ENCODE results near the gene EME1.
"Not testable (repeated sequence)": the region's sequence is repeated elsewhere in the genome, so short reads cannot be mapped to it uniquely, and the experiment has no call there.

The EME1 gene, protein sequence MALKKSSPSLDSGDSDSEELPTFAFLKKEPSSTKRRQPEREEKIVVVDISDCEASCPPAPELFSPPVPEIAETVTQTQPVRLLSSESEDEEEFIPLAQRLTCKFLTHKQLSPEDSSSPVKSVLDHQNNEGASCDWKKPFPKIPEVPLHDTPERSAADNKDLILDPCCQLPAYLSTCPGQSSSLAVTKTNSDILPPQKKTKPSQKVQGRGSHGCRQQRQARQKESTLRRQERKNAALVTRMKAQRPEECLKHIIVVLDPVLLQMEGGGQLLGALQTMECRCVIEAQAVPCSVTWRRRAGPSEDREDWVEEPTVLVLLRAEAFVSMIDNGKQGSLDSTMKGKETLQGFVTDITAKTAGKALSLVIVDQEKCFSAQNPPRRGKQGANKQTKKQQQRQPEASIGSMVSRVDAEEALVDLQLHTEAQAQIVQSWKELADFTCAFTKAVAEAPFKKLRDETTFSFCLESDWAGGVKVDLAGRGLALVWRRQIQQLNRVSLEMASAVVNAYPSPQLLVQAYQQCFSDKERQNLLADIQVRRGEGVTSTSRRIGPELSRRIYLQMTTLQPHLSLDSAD

GRCh38 chr17:50372758-50373556, at the start of gene EME1, which contains the start of gene MRPL27:
EME1 (plus strand) TSS chr17:50373229; CDS start chr17:50375209, 1,980 bp downstream.
MRPL27 (minus strand) TSS chr17:50373184; CDS start chr17:50373170, 14 bp downstream.
- FAIRE-seq (peak; percentile 85), DNase-seq (ENCODE audit: insufficient read length, low spot score) (peak; percentile 95)

DNA sequence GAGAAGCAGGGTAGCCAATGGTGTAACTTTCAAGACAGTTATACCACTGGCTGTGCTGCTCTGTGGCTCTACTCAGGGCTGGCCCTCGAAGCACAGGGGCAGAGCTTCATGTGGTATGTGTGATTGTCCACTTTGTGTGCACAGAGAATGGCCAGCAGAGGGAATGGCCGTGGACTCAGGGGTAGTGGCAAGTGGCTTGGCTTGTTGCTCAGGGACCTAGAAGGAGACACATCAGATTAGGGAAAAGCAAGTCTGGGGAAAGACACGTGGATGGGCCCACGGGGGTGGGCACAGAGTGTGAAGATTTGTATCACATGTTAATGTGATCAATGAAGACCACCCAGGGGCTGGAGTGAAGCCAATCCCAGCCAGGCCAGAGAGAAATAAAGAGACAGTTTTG, 47.1 kb upstream of the EME1 start:
- DNase-seq (ENCODE audit: insufficient read length, low spot score) (no peak), FAIRE-seq (no peak)

DNA sequence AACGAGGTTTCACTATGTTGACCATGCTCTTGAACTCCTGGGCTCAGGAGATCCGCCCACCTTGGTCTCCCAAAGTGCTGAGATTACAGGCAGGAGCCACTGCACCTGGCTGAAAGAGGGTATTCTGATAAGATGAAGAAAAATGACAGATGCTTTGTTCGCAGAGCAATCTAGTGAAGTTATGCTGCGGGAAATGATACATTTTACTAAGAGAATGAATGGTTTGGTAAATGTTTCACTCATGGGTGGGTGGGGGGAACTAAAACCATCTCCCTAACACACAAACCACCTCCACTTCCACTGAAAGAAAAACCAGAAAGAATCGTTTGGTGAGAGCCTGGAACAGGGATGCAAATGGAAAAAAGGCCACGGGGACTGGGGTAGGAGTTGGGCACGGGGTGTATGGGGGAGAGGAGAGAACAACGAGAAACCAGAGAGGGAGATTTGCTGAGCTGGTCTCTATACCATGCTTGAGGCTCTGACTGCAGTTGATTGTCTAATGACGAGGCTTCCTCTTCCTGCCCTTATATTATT, 46.1 kb upstream of the EME1 start:
- DNase-seq (ENCODE audit: insufficient read length, low spot score), result no peak
- no peak for FAIRE-seq

GRCh38 chr17:50328363-50329325, 44.4 kb upstream of the EME1 start:
- DNase-seq (ENCODE audit: insufficient read length, low spot score) (no peak), FAIRE-seq (no peak)

- no peak for FAIRE-seq
- no peak for DNase-seq (ENCODE audit: insufficient read length, low spot score)
These were observed 43.3 kb upstream of the EME1 start for GRCh38 chr17:50329716-50330115.

GRCh38 chr17:50330151-50330775, 42.8 kb upstream of the EME1 start:
- FAIRE-seq (peak; percentile 49), DNase-seq (ENCODE audit: insufficient read length, low spot score) (no peak)

DNA sequence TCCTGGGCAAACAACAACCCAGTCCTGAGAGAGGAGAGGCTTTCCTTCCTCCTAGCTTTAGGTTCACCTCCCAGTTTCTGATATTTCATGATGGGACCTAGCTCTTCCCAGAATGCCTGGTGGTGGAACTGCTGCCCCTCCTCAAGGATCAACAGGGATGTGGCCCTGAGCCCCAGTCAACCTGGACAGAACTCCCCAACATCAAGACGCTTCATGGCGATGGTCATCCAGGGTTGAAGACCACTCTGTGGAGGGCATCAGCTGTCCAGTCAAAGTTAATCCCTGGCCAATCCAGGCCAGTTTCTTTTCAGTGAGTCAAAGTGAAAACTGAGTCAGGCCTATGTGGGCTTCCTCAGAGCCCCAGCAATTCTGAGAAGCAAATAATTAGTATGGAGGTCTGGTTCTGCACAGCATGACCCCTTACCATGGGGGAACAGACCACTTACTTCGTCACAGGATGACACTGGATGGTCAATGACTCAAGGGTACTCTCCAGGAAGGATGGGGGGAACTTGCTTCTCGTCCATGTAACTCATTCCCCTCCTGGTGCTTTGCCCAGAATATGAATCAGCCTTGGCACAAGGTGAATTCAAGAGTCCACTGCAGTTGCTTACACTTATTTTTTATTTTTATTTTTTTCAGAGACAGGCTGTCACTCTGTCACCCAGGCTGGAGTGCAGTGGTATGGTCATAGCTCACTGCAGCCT, 41.8 kb upstream of the EME1 start:
- FAIRE-seq, result peak; percentile 13

DNA sequence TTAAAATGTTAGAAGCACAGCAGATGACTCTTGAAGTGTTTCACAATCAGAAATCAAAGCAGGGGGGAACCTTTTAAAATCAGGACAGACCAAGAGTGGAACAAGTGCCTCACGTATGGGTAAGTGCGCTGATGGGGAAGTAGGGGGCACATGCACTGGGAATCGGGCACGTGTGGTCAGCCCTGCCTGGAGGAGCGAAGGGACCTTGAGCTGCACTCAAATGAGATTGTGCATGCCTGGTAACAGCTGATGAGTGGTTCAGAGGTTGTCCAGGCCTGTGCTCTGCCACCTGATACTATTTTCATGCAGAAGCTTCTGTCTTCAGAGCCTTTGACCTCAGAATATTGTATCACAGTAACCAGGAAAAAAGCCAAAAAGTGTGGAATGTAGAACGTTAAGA, 40.8 kb upstream of the EME1 start:
- no peak for FAIRE-seq
- DNase-seq (ENCODE audit: insufficient read length, low spot score), result no peak

More for the DNA sequence above, 41.8 kb upstream of the EME1 start:
- DNase-seq (ENCODE audit: insufficient read length, low spot score), result no peak

GRCh38 chr17:50333291-50334057, 39.6 kb upstream of the EME1 start:
- peak; percentile 65 for FAIRE-seq
- not testable (repeated sequence) for DNase-seq (ENCODE audit: insufficient read length, low spot score)

- FAIRE-seq, result peak; percentile 49
These were observed 35.1 kb upstream of the EME1 start for GRCh38 chr17:50337956-50338355.

GRCh38 chr17:50338645-50339044, 34.4 kb upstream of the EME1 start:
- FAIRE-seq (no peak), DNase-seq (ENCODE audit: insufficient read length, low spot score) (no peak)

More at GRCh38 chr17:50337956-50338355, 35.1 kb upstream of the EME1 start:
- no peak for DNase-seq (ENCODE audit: insufficient read length, low spot score)

DNA sequence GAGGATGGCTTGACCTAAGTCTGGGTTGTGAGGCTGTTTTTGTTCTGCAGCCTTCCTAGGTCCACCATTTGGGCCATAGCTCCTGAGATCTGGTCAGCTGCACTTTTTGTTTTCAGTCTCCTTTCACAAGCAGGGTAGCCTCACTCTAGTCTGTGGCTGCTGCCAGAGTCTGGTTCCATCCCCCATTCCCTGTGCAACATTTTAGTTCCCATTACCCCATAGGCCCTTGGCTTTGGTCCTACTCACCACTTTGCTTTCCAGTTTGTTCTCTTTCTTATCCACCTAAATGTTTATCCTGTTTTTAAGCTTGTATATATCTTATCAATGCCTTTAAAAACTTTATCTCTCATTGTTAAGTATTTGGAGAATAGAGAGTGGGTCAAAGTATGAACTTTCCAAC, 33.6 kb upstream of the EME1 start:
- no peak for FAIRE-seq

DNA sequence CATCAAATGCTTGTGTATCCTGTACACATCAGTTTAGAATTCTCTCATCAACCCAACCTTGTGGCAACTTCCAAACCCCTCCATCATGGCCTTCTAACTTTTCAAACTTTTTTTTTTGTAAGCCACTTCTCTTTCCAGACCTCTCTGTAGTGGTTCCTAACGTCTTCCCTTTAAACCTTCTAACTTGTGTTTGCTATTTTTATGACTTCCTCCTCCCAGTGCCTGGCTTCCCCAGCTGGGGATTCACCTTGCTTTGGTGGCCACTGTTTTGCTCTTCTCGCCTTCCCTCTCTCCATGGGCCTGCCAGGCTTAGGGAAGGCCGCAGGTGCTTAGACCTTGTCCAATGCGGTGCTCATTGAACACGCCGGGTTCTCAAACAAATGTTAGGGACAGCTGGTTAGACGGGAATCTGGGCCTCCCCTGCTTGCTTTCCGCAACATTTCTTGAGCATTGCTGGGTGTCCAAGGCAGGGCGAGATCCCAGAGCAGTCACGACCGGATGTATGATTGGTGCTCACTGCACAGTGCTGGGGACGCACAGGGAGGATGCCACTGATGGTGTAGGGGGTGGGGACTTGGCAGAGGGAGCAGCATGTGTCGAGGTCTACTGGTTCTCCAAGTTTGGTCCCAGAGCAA, 28.2 kb upstream of the EME1 start:
- DNase-seq (ENCODE audit: insufficient read length, low spot score), result no peak

More for the DNA sequence above, 33.6 kb upstream of the EME1 start:
- DNase-seq (ENCODE audit: insufficient read length, low spot score), result no peak

DNA sequence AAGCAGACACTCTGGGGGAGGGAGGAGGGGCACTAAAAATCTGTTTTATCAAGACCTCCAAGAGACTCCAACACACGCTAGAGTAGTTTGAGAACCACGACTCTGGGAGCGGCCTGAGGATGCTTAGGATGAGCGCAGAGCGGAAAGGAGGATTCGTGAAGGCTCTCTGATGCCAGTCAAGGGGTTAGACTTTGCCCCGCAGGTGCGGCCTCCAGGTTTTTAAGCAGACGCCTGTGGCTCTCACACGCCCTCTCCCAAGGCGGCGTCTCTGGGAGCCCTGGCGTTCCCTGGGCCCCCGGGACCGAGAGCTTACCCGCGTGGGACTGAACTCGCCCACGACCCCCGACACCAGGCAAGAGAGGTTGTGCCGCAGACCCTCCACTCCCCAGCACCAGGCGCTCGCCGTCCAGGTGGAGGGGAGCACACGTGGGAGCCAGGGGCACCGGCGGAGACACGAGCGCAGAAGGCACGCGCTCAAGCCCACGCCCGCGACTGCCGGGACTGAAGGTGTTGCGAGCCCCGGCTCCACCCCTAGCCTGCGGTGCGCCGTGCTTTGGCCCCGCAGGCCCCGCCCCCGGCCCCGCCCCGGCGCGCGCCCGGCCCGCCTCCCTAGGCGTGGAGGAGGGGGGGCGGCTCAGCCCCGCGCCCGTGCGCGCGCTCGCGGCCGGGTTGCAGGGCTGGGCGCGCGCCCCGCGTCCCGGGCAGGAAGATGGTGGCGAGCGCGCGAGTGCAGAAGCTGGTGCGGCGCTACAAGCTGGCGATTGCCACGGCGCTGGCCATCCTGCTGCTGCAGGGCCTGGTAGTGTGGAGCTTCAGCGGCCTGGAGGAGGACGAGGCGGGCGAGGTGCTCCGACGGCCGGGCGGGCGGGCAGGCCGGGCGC, 27.4 kb upstream of the EME1 start, which contains the start of gene XYLT2:
Gene XYLT2, plus strand, starts transcription at position 695 of the 881 bp plus-strand sequence. Its CDS starts 15 bp downstream, at position 710.
- peak; percentile 94 for FAIRE-seq

More for the DNA sequence above, 28.2 kb upstream of the EME1 start:
- peak; percentile 36 for FAIRE-seq

DNA sequence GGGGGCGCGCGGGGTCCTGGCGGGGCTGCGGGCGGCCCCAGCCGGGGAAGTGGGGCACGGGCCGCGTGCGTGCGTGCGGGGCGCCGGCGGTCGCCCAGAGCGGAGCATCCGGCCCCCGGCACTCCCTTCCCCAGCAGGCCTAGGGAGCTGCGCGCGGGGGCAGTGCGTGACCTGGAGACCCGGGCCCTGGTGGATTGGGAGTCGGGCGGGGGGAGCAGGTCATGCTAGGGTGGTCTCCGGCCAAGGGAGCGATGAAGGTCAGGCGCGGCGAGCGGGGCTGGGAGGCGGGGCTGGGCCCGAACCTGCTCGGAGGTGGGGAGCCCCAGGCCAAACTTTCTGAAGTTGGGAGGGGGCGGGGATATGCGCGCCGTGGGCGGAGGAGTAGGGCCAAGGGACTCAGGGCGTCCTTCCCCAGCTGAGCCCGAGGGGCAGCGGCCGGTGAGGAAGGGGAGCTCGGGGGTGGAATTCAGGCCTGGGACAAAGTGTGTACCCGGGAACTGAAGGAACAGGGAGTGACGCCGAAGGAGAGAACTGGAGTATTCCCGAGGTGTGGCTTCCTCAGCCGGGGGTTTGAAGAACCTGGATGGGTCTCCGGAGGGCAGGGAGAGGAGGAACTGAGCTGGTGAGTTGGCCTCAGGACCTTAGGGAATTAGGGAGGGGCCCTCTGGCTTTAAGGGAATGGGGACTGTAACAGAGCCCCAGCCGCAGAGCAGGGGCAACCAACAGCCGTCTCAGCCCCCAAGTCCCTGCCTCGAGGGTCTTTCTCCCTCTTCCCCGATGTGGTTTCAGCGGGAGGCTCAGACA, 26.5 kb upstream of the EME1 start:
- DNase-seq (ENCODE audit: insufficient read length, low spot score) (peak; percentile 53), FAIRE-seq (no peak)

More for the DNA sequence above, 27.4 kb upstream of the EME1 start, which contains the start of gene XYLT2:
- DNase-seq (ENCODE audit: insufficient read length, low spot score), result peak; percentile 96
